HG03064 (cell line): ENCODE results near the gene GYG1.

Experiments used
- ATAC-seq: cut with Tn5 transposase; IDR thresholded peaks from one replicate; pipeline ENCODE4 v1.9.1; 2021; ENCODE audit warnings: low read depth; ENCODE audit not compliant: unreplicated experiment

The GYG1 gene

DNA sequence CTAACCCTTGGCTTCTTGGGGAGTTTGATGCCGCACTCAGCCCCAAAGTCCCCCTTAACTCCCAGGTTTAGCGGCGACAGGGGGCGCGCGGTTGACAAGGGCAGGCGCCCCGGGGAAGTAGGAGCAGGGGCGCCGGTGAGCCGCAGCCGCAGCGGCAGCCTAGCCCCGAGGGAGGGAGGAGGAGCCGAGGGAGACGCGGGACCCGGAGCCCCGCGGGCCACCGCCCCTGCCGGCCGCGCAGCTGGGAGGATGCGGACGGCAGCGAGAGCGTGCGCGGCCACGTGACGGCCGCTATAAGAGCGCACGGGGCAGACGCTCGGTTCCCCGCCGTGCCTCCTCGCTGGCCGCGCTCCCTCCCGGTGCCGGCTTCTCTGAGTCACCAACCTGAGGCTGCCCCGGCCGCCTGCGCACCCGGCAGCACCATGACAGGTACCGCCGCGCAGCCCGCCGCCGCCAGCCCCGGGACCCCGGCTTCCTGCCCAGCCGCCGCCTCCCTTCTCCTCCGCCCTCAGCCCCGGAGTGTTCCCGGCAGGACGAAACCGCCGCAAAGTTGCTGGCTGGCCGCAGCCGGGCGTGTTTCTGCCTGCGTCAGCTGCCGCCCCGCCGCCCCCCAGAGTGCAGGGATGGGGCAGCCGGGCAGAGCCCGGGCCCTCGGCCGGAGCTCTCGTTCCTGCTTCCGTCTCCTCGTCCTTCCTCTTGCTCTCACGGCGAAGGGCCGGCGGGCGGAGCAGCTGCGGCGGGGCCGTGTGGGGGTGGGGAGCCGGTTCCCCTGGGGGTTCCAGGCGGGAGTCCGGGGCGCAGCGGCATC, at the start of gene GYG1:
GYG1 (plus strand) TSS at position 322 of the 808 bp plus-strand sequence; CDS start at position 423, 101 bp downstream.
- ATAC-seq = peak; percentile 78

DNA sequence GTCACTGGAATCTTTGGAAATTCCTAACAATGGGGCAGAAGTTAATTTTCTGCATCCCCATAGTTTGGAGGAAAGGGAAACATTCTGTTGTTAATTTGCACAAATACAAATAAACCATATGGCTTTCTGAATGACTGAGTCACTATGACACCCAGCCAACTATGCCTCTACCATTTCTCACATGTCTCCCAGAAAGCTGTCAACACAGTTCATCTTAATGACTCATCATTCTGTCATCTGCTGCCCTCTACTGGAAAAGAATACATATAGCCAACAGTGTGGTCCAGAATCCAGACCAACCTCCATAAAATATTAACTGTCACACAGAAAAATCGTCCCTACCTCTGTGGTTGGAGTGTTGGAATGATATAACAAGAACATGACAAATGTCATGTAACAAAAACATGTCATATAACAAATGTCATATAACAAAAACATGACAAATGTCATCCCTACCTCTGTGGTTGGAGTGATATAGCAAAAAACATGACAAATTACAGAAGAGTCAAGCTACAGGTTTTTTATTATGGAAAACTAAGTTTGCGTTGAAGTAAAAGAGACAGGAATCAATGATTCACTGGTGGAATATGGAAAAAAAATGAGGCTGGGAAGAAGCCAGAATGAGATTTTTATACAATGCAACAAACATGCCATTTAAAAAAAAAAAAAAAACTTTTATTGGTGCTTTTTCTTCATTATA, 47.7 kb upstream of the GYG1 start:
- peak; percentile 98 for ATAC-seq

DNA sequence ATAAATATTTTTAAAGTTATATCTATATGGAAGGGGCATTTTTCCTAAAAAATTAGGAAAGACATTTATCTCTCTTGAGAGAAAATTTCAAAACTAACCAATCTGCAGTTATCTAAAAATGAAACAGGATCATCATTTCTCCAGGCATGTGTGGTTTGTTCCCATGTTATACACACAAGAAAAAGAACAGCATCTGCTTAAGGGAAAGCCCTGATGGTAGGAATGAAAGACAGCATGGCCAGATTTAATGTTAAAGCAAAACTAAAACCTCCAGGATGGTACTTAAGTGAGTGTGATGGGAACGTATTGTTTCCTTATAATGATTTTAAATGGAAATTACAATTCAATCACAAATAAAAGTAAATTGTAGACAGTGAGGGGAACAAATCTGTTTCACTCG, 46.2 kb upstream of the GYG1 start:
- ATAC-seq = no peak

DNA sequence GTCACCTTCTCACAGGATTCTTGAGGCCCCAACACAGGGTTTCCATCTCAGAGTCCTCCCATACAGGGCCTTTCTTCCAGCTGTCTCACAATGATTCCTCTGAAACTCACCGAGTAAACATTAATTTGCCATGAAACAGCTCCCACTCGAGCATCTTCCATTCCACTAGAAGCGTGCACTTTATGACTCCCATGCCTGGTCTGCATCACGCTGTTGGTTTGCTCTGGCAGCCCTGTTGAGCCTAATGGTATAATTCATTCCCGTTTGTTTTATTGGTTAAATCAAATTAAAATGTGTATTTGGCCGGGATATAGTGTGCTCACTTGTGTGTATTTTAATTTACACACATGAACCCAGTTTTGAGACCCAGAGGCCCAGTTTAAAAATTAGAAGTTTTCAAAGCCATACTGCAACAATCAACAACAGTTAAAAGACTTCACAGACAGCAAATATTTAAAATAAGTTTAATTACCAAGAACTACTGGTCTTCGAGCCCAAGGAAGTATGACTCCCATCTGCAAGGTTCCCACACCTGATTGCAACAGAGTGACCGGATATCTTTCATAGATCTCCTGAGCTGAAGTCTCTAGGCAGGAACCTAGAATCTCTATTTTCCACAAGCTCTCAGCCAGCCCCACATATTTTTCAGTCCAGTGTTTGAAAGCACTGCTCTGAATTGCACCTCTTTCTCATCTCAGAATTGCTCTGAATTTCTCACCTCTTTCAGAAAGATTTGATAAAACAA, 42.3 kb upstream of the GYG1 start:
- no peak for ATAC-seq

DNA sequence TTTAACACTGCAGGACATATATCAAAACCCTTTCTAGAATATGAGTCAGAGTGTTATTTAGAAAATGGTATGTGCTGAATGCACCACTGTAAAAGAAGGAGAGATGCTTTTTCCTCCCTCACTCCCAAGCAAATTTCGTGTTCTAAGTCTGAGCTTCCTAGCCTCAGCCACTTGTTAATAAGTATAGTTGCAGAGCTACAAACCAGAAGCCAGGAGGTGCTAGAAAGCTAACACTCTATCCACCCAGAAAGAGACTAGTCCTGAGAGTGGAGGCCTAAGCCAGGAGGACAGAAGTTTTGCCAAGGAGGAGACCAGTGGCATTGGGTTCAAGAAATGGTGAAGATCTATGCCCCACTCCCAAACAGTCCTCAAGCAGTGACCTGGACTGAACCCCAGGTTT, 40.5 kb upstream of the GYG1 start:
- ATAC-seq = no peak

DNA sequence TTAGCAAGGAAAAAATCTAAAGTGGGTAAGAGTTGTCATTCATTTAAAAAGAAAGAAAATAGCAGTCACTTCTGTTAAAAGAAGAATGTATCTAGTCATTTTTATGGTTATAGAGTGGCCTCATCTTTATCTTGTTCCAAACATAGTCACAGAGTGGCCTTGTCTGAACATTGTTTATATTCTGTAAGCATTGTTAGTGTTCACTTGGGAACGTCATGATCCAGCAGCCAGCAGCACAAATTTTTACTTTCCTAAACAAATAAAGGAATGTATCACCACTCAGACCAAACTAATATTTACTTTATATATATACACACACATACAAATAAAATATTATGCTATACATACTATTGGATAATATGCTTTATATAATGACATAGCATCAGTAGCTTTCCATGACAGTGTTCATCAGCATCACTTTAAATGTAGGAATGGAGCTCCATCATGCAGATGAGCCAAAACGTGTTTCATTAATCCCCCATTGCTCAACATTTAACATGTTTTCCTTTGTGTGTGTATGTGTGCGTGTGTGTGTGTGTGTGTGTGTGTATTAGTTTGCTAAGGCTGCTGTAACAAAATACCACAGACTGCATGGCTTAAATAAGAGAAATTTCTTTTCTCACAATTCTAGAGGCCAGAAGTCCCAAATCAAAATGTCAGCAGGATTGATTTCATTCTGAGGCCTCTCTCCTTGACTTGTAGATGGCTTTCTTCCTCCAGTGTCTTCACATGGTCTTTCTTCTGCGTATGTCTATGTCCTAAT, 39.6 kb upstream of the GYG1 start:
- ATAC-seq = no peak

DNA sequence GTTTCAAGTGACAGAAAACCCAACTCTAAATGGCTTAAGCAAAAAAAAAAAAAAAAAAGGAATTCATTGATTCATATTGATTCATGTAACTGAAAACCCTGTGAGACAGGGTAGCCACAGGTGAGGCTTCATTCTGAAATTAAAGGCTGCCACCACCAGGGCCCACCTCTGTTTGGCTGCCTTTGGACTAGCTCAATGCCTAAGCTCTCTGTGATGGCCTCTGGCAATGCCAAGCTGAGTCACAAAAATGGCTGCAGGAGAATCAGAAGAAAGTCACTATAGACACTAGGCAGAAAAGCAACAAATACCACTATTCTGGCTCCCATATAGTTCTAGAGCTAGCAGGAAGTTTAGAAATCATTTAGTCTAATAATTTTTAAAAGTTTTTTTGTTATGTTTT, 38.2 kb upstream of the GYG1 start:
- ATAC-seq = no peak

DNA sequence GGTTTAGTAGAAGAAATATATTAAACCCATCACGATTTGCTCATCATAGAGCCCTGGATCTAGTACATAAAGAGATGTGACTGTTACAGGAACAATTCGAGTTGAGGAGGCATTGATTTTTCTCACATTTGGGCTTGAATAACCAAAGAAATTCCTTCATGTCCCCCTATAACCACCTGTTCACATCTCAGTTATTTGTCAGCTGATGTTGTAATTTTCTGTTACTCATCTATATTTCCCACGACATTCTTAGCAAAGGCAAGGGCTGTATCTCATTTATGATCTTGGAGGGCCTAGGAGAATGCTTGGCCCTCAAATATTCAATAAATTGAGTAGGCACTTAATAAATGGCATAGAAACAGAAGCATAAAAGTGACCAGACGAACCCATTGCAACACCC, 36.4 kb upstream of the GYG1 start:
- ATAC-seq = no peak

DNA sequence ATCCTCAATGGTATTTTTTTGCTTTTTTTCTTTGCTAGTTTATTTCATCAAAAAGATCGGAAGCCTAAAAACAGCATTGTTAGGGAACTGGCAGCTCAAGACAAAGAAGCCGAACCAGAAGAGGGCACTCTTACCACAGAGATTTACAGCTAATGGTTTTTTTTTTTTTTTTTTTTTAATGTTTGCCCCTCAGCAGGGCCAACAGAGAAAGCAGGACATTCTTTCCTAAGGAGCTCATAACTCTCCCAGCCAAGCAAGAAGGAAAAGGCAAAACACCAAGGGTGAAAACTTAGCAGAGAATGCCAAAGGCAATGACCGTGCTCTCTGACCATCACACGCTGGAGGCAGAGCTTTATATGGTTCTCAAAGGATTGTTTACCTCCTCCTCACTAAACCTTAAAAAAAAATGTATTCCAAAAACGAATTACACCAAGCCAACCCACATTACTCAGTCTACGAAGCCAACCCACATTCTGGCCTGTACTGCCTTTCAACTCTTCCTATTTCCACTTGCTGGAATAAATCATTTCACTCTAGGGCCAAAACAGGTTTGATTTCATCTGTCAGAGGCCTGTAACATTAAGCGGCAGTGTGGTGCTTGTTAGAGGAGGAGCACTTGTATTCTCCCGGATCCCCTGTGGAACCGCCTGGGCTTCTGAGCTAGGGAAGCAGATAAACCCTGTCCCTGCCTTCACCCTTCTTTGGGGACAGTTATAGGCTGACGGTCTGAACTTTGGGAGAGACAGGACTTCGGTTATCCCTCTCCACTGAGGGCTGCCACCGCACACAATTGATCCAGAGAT, 35.6 kb upstream of the GYG1 start:
- ATAC-seq = no peak

DNA sequence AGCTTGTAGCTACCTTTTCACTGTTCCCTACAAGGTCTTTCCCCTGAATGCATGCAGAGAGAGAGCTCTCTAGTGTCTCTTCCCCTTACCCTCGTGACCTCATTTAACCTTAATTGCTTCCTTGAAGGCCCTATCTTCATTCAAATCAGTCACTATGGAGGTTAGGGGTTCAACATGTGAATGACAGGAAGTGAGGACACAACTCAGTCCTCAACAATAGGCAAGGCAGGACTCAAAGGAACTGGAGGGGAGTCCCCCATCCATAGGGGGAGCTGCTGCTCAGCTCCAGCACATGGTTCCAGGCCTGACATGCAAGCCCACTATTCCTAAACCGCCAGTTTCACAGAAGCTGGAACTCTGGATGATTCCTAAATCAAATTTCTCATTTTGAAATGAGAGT, 33.8 kb upstream of the GYG1 start:
- no peak for ATAC-seq

DNA sequence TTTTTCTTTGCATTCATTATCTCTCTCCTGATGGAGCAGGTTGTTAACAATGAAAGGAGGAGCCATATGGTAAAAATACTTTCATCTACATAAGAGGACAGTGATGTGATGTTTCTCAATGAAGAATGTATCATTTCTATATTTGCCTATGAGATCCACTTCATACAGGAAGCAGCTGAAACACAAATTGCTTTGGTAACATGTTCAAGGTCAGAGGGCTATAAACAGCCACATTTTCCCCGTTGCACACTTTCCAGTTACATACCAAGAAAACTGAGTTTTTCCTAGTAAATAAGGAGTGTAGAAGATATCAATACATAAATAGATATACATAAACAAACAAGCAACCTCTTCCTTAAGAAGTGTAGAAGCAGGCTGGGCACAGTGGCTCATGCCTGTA, 32.6 kb upstream of the GYG1 start:
- ATAC-seq = no peak

DNA sequence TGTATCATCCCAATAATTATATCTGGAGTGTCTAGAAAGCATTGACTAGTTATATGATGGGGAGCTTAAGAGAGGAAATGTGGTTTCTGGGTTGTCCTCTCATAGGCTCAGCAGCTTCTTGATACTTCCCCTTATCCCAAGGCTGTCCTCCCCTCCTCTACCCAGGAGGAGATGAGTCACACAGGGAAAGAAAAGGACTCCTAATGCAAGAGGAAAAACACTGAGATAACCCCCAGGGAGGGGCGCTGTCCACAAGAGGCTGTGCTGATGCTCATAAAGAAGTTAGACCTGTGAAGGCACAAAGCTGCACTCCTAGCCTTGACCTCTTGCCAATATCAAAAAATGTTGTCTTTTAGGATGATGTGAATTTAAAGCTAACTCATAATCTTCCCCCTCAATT, 28.8 kb upstream of the GYG1 start:
- no peak for ATAC-seq

DNA sequence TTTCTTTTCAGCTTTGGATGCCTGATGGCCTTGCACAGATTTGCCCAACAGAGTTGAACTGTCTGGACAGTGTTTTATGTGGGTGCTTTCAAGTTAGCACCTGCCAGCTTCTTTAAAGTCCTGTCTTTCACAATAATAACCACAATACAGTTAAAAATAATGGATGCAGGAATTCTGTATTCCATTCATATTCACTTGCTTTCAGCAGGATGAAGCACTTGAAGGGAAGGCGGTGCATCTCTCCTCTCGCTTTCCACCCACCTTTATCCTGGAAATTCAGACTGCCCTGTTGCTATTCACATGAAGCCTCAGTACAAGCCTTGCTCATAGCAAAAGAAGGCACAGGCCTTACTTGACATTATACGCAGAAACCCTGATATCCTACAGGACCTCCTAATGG, 26.5 kb upstream of the GYG1 start:
- no peak for ATAC-seq

DNA sequence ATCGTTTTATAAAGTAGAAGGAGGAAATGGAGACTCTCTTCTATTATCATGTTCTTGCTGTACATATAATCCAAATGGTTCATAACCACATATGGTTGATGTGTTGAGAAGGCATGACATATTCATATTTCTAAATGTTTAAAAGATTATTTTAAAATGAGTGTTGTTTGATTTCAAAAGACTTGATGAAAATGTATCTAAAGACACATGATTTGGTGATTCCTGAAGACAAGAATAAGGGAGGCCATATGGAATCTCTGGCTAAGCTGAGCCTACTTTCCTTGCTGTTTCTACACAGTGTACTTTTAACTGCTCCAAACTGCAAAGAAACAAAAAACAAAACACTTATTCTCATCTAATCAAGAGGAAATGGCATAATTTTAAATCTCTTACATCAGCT, 23.0 kb upstream of the GYG1 start:
- ATAC-seq = no peak

DNA sequence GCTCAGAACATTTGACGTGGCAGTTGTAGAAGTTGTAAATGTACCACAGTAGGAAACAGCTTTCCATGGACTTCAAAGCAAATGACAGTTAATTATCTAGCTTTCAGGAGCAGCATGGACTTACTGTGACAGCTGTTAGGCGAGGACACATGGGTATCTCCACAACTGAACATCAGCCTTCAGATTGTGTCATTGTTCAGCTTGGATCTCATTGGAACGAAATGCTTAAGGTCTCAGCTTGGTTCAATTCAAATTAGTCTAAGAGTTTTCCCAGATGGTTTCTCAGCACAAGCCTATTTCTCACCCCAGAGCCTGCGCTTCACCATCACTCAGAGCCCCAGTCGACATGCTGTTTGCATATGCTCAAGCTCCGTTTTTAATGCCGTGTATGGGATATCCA, 21.1 kb upstream of the GYG1 start:
- no peak for ATAC-seq

DNA sequence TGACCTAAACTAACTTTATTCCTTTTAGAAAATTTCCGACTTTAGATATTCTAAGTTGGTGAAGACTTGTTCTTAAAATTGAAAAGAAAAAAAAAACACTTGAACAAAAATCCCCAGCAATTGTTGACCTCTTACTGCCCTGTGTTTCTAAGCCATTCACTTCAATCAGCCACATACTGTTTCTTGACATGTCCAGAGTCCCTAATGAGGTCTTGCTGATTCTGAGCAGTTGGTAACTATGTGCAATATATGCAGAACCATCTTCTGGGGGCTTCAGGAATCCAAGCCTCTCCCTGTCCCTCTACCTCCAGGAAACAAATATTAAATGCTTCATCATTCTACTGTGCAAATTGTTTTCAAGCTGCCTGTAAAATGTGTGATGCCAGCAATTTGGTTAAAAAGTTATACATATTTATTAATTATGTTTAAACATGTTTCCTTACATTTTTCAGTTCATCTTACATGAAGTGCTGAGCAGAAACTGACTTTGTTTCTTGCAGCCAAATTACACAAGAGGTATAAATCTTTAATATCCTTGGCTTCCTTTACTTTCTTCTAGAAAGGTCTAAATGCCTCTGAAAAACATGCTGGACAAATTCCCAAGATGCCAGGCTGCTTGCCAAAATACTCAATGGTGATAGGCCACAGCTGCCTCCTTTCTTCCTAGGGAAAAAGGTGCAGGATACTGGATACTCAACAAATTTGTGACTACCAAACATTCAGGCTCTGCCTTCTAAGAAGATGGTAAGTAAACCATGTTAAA, 19.8 kb upstream of the GYG1 start:
- no peak for ATAC-seq

DNA sequence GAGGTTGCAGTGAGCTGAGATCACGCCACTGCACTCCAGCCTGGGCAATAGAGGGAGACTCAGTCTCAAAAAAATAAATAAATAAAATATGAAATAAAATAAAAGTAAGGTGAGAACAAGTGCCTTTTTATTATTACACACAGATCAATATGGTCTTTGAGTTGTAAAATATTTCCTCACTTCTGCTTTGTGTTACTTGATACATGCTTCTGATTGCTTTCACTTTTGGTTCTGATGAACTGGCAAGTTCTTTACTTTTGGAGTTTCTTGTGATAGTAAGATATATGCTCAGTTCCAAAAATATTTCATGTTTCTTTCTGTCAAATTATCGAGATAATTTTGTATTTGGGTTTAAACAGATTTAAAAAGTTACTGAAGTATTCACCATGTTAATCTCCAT, 16.6 kb upstream of the GYG1 start:
- no peak for ATAC-seq

DNA sequence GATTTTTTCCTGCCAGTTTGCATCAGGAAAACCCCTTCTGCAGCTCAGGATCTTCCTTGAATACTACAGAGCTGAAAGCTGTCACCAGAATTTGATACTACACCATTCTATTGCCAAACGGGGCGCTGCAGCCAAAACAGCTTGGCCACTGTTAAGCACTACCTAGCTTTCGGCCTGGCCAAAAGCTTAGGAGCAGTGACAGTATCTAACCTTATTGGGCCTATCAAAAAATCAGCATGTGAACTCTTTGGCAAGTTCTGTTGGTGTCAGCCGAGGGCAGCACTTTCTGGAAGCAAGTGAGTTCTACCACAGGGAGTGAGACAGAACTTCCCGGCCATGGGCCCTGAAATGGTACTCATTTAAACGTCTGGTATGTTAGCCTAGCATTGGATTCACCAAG, 16.1 kb upstream of the GYG1 start:
- no peak for ATAC-seq

DNA sequence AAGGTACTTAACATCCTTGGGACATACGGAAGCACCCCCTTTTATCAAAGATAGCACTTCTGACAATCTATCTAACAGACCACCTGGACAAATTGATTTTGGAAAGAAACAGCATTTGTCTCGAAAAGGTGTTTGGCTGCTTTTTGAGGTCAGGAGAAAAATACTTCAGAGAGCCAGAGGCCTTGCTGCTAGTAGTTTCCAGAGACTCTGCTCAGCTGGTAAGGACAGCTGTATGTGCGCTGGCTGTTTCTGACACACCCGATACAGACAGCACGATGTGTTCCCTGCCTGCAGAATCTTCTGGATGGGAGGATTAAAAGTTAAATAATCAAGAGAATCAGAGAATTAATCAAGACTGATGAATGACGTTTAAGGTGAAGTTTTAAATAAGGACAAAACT, 15.6 kb upstream of the GYG1 start:
- no peak for ATAC-seq
